Heart left ventricle (tissue), 13 donors: Measurements from ENCODE around the gene E2F3.

Source experiments
- CTCF ChIP-seq, 12 donors: fragments of 200-600 bp; sonication (generic) in 4 of 12; IDR thresholded peaks; one replicate each; pipeline versions ENCODE4 v1.5.0 to v1.8.0; 2018 to 2022; ENCODE audit warnings: antibody characterized with exemption in 12 of 12, mild to moderate bottlenecking in 5 of 12
- POLR2A ChIP-seq, 2 donors: fragments of 450-650 bp; IDR thresholded peaks; one replicate each; pipeline ENCODE4 v1.6.1; 2017; ENCODE audit warnings: antibody characterized with exemption in 2 of 2, mild to moderate bottlenecking in 2 of 2, moderate library complexity in 2 of 2
- donor health status: ischemic (EF 13 %, LVEDD 7.1; RV severe dilation, severe dysfunction).
- donor health status: DM: no; HTN: yes; CAD: no.
- donor health status: DM: no; HTN: no; CAD: no.
- donor health status: ischemic (EF 25% LVEDD 6.9; RV normal size, moderate dysfunction).
- donor health status: ischemic (EF 25% LVEDD 5.7; RV mildly dilated, moderate dysfunction).
- donor health status: ischemic (EF 35%, LVEDD 5.7; RV mildly dilated, moderate dysfunction).
- donor health status: nonischemic (EF 11% LVEDD 7.7; RV severe dilation, severe dysfunction).
- donor health status: DM: yes; HTN: yes; CAD: no.
- donor health status: PGD.
- donor health status: ischemic (EF 29% LVEDD 5.4; RV normal size, mild dysfunction).
- donor health status: nonischemic (EF 23%, LVEDD 6.1; RV moderate dilation, normal function).

- TF ChIP-seq CTCF (IDR thresholded peaks at IDR 0.05) (no peak), POLR2A (IDR thresholded peaks at IDR 0.05) (no peak)
Observed at GRCh38 chr6:20403766-20404640, 2.3 kb downstream of the E2F3 start.
